Measurements from ENCODE around the gene CXCL8. TPM values are rescaled to one million over a fixed set of nuclear protein-coding genes. Genes with fewer than 3 reads are reported as not detected.
A peak's percentile ranks its signal among the peaks of the same experiment; 100 is the strongest.
"Not testable (repeated sequence)": the region's sequence is repeated elsewhere in the genome, so short reads cannot be mapped to it uniquely, and the experiment has no call there.

The CXCL8 gene
- total RNA-seq, 2 donors from 2014 or later: 2.6 to 7.9 TPM

- H3K27ac ChIP-seq: no peak overlapping the region
- no peaks in the 10 kb centered on the region for H3K36me3 ChIP-seq
- H3K4me1 ChIP-seq: no peaks in the 10 kb centered on the region
- H3K9me3 ChIP-seq: no peaks in the 10 kb centered on the region
- H3K4me3 ChIP-seq: no peak overlapping the region
- DNase-seq (ENCODE audit: low spot score): no peak
- no peaks in the 10 kb centered on the region for H3K27me3 ChIP-seq
- no peak for TF ChIP-seq CTCF (IDR thresholded peaks at IDR 0.05)
Measured at GRCh38 chr4:73764513-73764912, 24.1 kb downstream of the CXCL8 start.

GRCh38 chr4:73765296-73765695 lies 24.9 kb downstream of the CXCL8 start:
- no peak for TF ChIP-seq CTCF (IDR thresholded peaks at IDR 0.05)
- Histone ChIP-seq H3K9me3 (no peaks in the 10 kb centered on the region), H3K27me3 (no peaks in the 10 kb centered on the region), H3K27ac (no peak overlapping the region), H3K4me1 (no peaks in the 10 kb centered on the region), H3K36me3 (no peaks in the 10 kb centered on the region), H3K4me3 (no peak overlapping the region)
- DNase-seq (ENCODE audit: low spot score): no peak

GRCh38 chr4:73770917-73771316 lies 30.5 kb downstream of the CXCL8 start:
- no peaks in the 10 kb centered on the region for H3K9me3 ChIP-seq
- no peak for DNase-seq (ENCODE audit: low spot score)
- H3K27me3 ChIP-seq: no peaks in the 10 kb centered on the region
- no peaks in the 10 kb centered on the region for H3K36me3 ChIP-seq
- TF ChIP-seq CTCF (IDR thresholded peaks at IDR 0.05): no peak
- no peak overlapping the region for H3K27ac ChIP-seq
- no peak overlapping the region for H3K4me3 ChIP-seq
- peaks cover 0 to under 1% of the 10 kb centered on the region in 2 donors for H3K4me1 ChIP-seq

- Histone ChIP-seq H3K9me3 (no peaks in the 10 kb centered on the region), H3K27me3 (no peaks in the 10 kb centered on the region), H3K36me3 (no peaks in the 10 kb centered on the region), H3K4me1 (peaks cover 0 to 5% of the 10 kb centered on the region in 2 donors), H3K4me3 (no peak overlapping the region), H3K27ac (no peak overlapping the region)
- TF ChIP-seq CTCF (IDR thresholded peaks at IDR 0.05): no peak
- DNase-seq (ENCODE audit: low spot score): no peak
Measured at GRCh38 chr4:73772363-73772762, 32.0 kb downstream of the CXCL8 start.

- not testable (repeated sequence) for DNase-seq (ENCODE audit: low spot score); H3K27me3 ChIP-seq; H3K36me3 ChIP-seq; H3K9me3 ChIP-seq; H3K4me1 ChIP-seq; H3K27ac ChIP-seq; H3K4me3 ChIP-seq
Measured at GRCh38 chr4:73774406-73774805, 34.0 kb downstream of the CXCL8 start.

- Histone ChIP-seq H3K4me3 (no peak overlapping the region), H3K9me3 (no peaks in the 10 kb centered on the region), H3K27me3 (no peaks in the 10 kb centered on the region), H3K36me3 (no peaks in the 10 kb centered on the region), H3K27ac (peak overlapping the region in 1 of 2 donors; percentile 43), H3K4me1 (peaks cover 0 to 5% of the 10 kb centered on the region in 2 donors)
- DNase-seq (ENCODE audit: low spot score): no peak
- no peak for TF ChIP-seq CTCF (IDR thresholded peaks at IDR 0.05)
Measured at GRCh38 chr4:73776321-73776729, 36.0 kb downstream of the CXCL8 start.
